ENCODE measurements around the gene SNAI3.

Gene SNAI3

GRCh38 chr16:88680554-88681083, 5.7 kb downstream of the SNAI3 start:
- Histone ChIP-seq H3K36me3 (ENCODE audit: insufficient read depth) (no peaks in the 10 kb centered on the region), H3K4me1 (ENCODE audit: low read depth, poor library complexity, severe bottlenecking) (peaks cover 52% of the 10 kb centered on the region), H3K27me3 (ENCODE audit: insufficient read depth, low read depth) (no peaks in the 10 kb centered on the region; the same call in 1 of the 2 replicates), H2AFZ (ENCODE audit: low read depth) (peak overlapping the region; percentile 42), H3K27ac (no peak overlapping the region), H3K4me3 (IDR thresholded peaks at IDR 0.05; ENCODE audit: insufficient read depth, low read depth, low read length) (no peak overlapping the region), H3K79me2 (ENCODE audit: insufficient read depth, low read depth) (no peaks in the 10 kb centered on the region), H3K9ac (no peak overlapping the region), H3K4me2 (peak overlapping the region; percentile 73; the same call in 1 of the 2 replicates), H4K20me1 (ENCODE audit: insufficient read depth) (no peaks in the 10 kb centered on the region)
- TF ChIP-seq CTCF (conservative IDR thresholded peaks at IDR 0.05; ENCODE audit: low read depth, low read length): no peak

- no peaks in the 10 kb centered on the region for H3K79me2 ChIP-seq (ENCODE audit: insufficient read depth, low read depth)
- H3K4me1 ChIP-seq (ENCODE audit: low read depth, poor library complexity, severe bottlenecking): peaks cover 30% of the 10 kb centered on the region
- H3K4me2 ChIP-seq: no peak overlapping the region
- no peak for TF ChIP-seq CTCF (conservative IDR thresholded peaks at IDR 0.05; ENCODE audit: low read depth, low read length)
- no peaks in the 10 kb centered on the region for H4K20me1 ChIP-seq (ENCODE audit: insufficient read depth)
- no peak overlapping the region for H3K27ac ChIP-seq
- H3K27me3 ChIP-seq (ENCODE audit: insufficient read depth, low read depth): no peaks in the 10 kb centered on the region
- no peak overlapping the region for H3K9ac ChIP-seq
- H2AFZ ChIP-seq (ENCODE audit: low read depth): no peak overlapping the region
- H3K36me3 ChIP-seq (ENCODE audit: insufficient read depth): no peaks in the 10 kb centered on the region
- no peak overlapping the region for H3K4me3 ChIP-seq (IDR thresholded peaks at IDR 0.05; ENCODE audit: insufficient read depth, low read depth, low read length)
Observed at GRCh38 chr16:88678224-88678979, 7.9 kb downstream of the SNAI3 start.

- Histone ChIP-seq H3K79me2 (ENCODE audit: insufficient read depth, low read depth) (no peaks in the 10 kb centered on the region), H3K27me3 (ENCODE audit: insufficient read depth, low read depth) (no peaks in the 10 kb centered on the region), H3K9ac (no peak overlapping the region), H2AFZ (ENCODE audit: low read depth) (no peak overlapping the region), H3K27ac (no peak overlapping the region), H3K4me3 (IDR thresholded peaks at IDR 0.05; ENCODE audit: insufficient read depth, low read depth, low read length) (no peak overlapping the region), H3K4me2 (no peak overlapping the region), H4K20me1 (ENCODE audit: insufficient read depth) (no peaks in the 10 kb centered on the region), H3K36me3 (ENCODE audit: insufficient read depth) (no peaks in the 10 kb centered on the region), H3K4me1 (ENCODE audit: low read depth, poor library complexity, severe bottlenecking) (peaks cover 30% of the 10 kb centered on the region)
- no peak for TF ChIP-seq CTCF (conservative IDR thresholded peaks at IDR 0.05; ENCODE audit: low read depth, low read length)
Observed at GRCh38 chr16:88677721-88678120, 8.6 kb downstream of the SNAI3 start.

- no peak overlapping the region for H3K9ac ChIP-seq
- H3K4me1 ChIP-seq (ENCODE audit: low read depth, poor library complexity, severe bottlenecking): peaks cover 20% of the 10 kb centered on the region
- H2AFZ ChIP-seq (ENCODE audit: low read depth): no peak overlapping the region
- H4K20me1 ChIP-seq (ENCODE audit: insufficient read depth): no peaks in the 10 kb centered on the region
- no peaks in the 10 kb centered on the region for H3K36me3 ChIP-seq (ENCODE audit: insufficient read depth)
- H3K79me2 ChIP-seq (ENCODE audit: insufficient read depth, low read depth): no peaks in the 10 kb centered on the region
- H3K27ac ChIP-seq: no peak overlapping the region
- H3K4me2 ChIP-seq: no peak overlapping the region
- no peaks in the 10 kb centered on the region for H3K27me3 ChIP-seq (ENCODE audit: insufficient read depth, low read depth)
- no peak for TF ChIP-seq CTCF (conservative IDR thresholded peaks at IDR 0.05; ENCODE audit: low read depth, low read length)
- no peak overlapping the region for H3K4me3 ChIP-seq (IDR thresholded peaks at IDR 0.05; ENCODE audit: insufficient read depth, low read depth, low read length)
Observed at GRCh38 chr16:88676502-88677242, 9.6 kb downstream of the SNAI3 start.

Measured in KMS-11 (cell line).